Measurements from ENCODE around the gene CIZ1. TPM values are rescaled to one million over a fixed set of nuclear protein-coding genes. Genes with fewer than 3 reads are reported as not detected.

The CIZ1 gene
- total and polyA plus RNA-seq, 9 of the 15 experiments (the other 6 are each of a cell fraction or from before 2014, with no cell fraction given), result 6.6 to 329 (median 87.8) TPM

- TF ChIP-seq RBM15 (IDR thresholded peaks at IDR 0.05; ENCODE audit: insufficient read depth, low read length) (no peak), FOXJ3 (CRISPR knock-in tag; IDR thresholded peaks at IDR 0.05) (no peak), HMGN3 (IDR thresholded peaks at IDR 0.05; ENCODE audit: borderline replicate concordance, extremely low read depth, insufficient read length, low read depth, low read length) (peak; percentile 54), BRF1 (IDR thresholded peaks at IDR 0.05; ENCODE audit: borderline replicate concordance, extremely low read depth, insufficient read length) (no peak), MCM2 (IDR thresholded peaks at IDR 0.05; ENCODE audit: low read depth) (no peak), HOXB6 (CRISPR knock-in tag; IDR thresholded peaks at IDR 0.05; ENCODE audit: borderline replicate concordance) (no peak), U2AF2 (optimal IDR thresholded peaks at IDR 0.05; ENCODE audit: low read depth, low read length) (no peak), PCBP1 (IDR thresholded peaks at IDR 0.05; ENCODE audit: low read depth, low read length, poor library complexity, severe bottlenecking) (no peak), CBFA2T2 (conservative IDR thresholded peaks at IDR 0.05) (no peak), SIX5 (IDR thresholded peaks at IDR 0.05; ENCODE audit: borderline replicate concordance in 1 of 2, insufficient read depth in 1 of 2, low read depth in 1 of 2, low read length in 2 of 2) (no peak), KLF6 (CRISPR knock-in tag; IDR thresholded peaks at IDR 0.05; ENCODE audit: borderline replicate concordance) (no peak), SNIP1 (IDR thresholded peaks at IDR 0.05; ENCODE audit: low read depth) (no peak), GTF2E2 (tag; IDR thresholded peaks at IDR 0.05) (no peak), CHD2 (IDR thresholded peaks at IDR 0.05; ENCODE audit: low read depth, low read length) (no peak), PTBP1 (IDR thresholded peaks at IDR 0.05; ENCODE audit: low read depth, low read length) (0 out of 2 replicates have a peak, but pooled peaks have one; percentile 15), ZNF584 (CRISPR knock-in tag; IDR thresholded peaks at IDR 0.05; ENCODE audit: low read depth) (no peak), USF2 (CRISPR knock-in tag; IDR thresholded peaks at IDR 0.05) (no peak), ZBTB43 (CRISPR knock-in tag; IDR thresholded peaks at IDR 0.05) (no peak), TCF7 (IDR thresholded peaks at IDR 0.05; ENCODE audit: borderline replicate concordance) (no peak)
- TF ChIP-seq, protein P1, sequence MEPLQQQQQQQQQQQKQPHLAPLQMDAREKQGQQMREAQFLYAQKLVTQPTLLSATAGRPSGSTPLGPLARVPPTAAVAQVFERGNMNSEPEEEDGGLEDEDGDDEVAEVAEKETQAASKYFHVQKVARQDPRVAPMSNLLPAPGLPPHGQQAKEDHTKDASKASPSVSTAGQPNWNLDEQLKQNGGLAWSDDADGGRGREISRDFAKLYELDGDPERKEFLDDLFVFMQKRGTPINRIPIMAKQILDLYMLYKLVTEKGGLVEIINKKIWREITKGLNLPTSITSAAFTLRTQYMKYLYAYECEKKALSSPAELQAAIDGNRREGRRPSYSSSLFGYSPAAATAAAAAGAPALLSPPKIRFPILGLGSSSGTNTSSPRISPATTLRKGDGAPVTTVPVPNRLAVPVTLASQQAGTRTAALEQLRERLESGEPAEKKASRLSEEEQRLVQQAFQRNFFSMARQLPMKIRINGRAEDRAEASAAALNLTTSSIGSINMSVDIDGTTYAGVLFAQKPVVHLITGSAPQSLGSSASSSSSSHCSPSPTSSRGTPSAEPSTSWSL (CRISPR knock-in tag; IDR thresholded peaks at IDR 0.05; ENCODE audit: borderline replicate concordance), result no peak
- TF ChIP-seq, protein P2, sequence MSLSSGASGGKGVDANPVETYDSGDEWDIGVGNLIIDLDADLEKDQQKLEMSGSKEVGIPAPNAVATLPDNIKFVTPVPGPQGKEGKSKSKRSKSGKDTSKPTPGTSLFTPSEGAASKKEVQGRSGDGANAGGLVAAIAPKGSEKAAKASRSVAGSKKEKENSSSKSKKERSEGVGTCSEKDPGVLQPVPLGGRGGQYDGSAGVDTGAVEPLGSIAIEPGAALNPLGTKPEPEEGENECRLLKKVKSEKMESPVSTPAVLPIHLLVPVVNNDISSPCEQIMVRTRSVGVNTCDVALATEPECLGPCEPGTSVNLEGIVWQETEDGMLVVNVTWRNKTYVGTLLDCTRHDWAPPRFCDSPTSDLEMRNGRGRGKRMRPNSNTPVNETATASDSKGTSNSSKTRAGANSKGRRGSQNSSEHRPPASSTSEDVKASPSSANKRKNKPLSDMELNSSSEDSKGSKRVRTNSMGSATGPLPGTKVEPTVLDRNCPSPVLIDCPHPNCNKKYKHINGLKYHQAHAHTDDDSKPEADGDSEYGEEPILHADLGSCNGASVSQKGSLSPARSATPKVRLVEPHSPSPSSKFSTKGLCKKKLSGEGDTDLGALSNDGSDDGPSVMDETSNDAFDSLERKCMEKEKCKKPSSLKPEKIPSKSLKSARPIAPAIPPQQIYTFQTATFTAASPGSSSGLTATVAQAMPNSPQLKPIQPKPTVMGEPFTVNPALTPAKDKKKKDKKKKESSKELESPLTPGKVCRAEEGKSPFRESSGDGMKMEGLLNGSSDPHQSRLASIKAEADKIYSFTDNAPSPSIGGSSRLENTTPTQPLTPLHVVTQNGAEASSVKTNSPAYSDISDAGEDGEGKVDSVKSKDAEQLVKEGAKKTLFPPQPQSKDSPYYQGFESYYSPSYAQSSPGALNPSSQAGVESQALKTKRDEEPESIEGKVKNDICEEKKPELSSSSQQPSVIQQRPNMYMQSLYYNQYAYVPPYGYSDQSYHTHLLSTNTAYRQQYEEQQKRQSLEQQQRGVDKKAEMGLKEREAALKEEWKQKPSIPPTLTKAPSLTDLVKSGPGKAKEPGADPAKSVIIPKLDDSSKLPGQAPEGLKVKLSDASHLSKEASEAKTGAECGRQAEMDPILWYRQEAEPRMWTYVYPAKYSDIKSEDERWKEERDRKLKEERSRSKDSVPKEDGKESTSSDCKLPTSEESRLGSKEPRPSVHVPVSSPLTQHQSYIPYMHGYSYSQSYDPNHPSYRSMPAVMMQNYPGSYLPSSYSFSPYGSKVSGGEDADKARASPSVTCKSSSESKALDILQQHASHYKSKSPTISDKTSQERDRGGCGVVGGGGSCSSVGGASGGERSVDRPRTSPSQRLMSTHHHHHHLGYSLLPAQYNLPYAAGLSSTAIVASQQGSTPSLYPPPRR (CRISPR knock-in tag; IDR thresholded peaks at IDR 0.05; ENCODE audit: borderline replicate concordance), result no peak
These were observed 63.8 kb downstream of the CIZ1 start, which contains the start of gene PTGES2 (continued) for GRCh38 chr9:128127568-128127989.

Measured in K562 (cell line).